GM21447 (cell line): ENCODE results near the gene TIGD4.

ENCODE experiments used
- ATAC-seq: cut with Tn5 transposase; IDR thresholded peaks from one replicate; pipeline ENCODE4 v1.9.1; 2021; ENCODE audit not compliant: unreplicated experiment

The TIGD4 gene

GRCh38 chr4:152727784-152728183 is 51.7 kb downstream of the TIGD4 start:
- ATAC-seq = no peak

GRCh38 chr4:152724494-152724893 is 55.0 kb downstream of the TIGD4 start:
- no peak for ATAC-seq

GRCh38 chr4:152723236-152723635 is 56.3 kb downstream of the TIGD4 start:
- ATAC-seq = no peak

GRCh38 chr4:152719801-152720556 is 59.6 kb downstream of the TIGD4 start:
- ATAC-seq = no peak
